ENCODE data around the gene IL27RA.
"Not testable (repeated sequence)": the region's sequence is repeated elsewhere in the genome, so short reads cannot be mapped to it uniquely, and the experiment has no call there.

IL27RA gene

GRCh38 chr19:14048443-14049153 lies 17.0 kb downstream of the IL27RA start:
- H3K9me3 ChIP-seq (ENCODE audit: low read depth, low read length) = no peaks in the 10 kb centered on the region
- no peak for DNase-seq (ENCODE audit: low read depth, low spot score)
- no peak overlapping the region for H3K9ac ChIP-seq (ENCODE audit: insufficient read length)
- no peak for TF ChIP-seq POLR2AphosphoS5 (IDR thresholded peaks at IDR 0.05; ENCODE audit: borderline replicate concordance, low read depth, low read length)
- no peak for TF ChIP-seq FOXP2 (optimal IDR thresholded peaks at IDR 0.05; ENCODE audit: control extremely low read depth, extremely low read length, insufficient read depth)
- TF ChIP-seq EZH2 (IDR thresholded peaks at IDR 0.05) = no peak
- H3K4me3 ChIP-seq = no peak overlapping the region
- H3K36me3 ChIP-seq (ENCODE audit: insufficient read depth, low read length) = peaks cover 5% of the 10 kb centered on the region; the same call in 1 of the 2 replicates
- H3K27ac ChIP-seq = no peak overlapping the region

- no peak for DNase-seq (ENCODE audit: low read depth, low spot score)
- Histone ChIP-seq H3K9ac (ENCODE audit: insufficient read length) (no peak overlapping the region), H3K4me3 (no peak overlapping the region), H3K36me3 (ENCODE audit: insufficient read depth, low read length) (peaks cover 7% of the 10 kb centered on the region; the same call in 1 of the 2 replicates), H3K27ac (no peak overlapping the region), H3K9me3 (ENCODE audit: low read depth, low read length) (no peaks in the 10 kb centered on the region)
- TF ChIP-seq EZH2 (IDR thresholded peaks at IDR 0.05) (no peak), FOXP2 (optimal IDR thresholded peaks at IDR 0.05; ENCODE audit: control extremely low read depth, extremely low read length, insufficient read depth) (no peak)
Measured at GRCh38 chr19:14050512-14050911, 18.9 kb downstream of the IL27RA start.

- not testable (repeated sequence) for H3K36me3 ChIP-seq (ENCODE audit: insufficient read depth, low read length); H3K27ac ChIP-seq; H3K9me3 ChIP-seq (ENCODE audit: low read depth, low read length); DNase-seq (ENCODE audit: low read depth, low spot score); H3K4me3 ChIP-seq; H3K9ac ChIP-seq (ENCODE audit: insufficient read length)
Measured at GRCh38 chr19:14050961-14051360, 19.4 kb downstream of the IL27RA start.

- Histone ChIP-seq H3K9me3 (ENCODE audit: low read depth, low read length) (no peaks in the 10 kb centered on the region), H3K27ac (no peak overlapping the region), H3K9ac (ENCODE audit: insufficient read length) (no peak overlapping the region), H3K36me3 (ENCODE audit: insufficient read depth, low read length) (peaks cover 7% of the 10 kb centered on the region; the same call in 1 of the 2 replicates), H3K4me3 (no peak overlapping the region)
- DNase-seq (ENCODE audit: low read depth, low spot score) = no peak
- TF ChIP-seq POLR2AphosphoS5 (IDR thresholded peaks at IDR 0.05; ENCODE audit: borderline replicate concordance, low read depth, low read length) (no peak), FOXP2 (optimal IDR thresholded peaks at IDR 0.05; ENCODE audit: control extremely low read depth, extremely low read length, insufficient read depth) (no peak)
Measured at GRCh38 chr19:14051980-14052379, 20.4 kb downstream of the IL27RA start.

GRCh38 chr19:14052470-14052869 lies 20.9 kb downstream of the IL27RA start:
- DNase-seq (ENCODE audit: low read depth, low spot score) = no peak
- no peak for TF ChIP-seq FOXP2 (optimal IDR thresholded peaks at IDR 0.05; ENCODE audit: control extremely low read depth, extremely low read length, insufficient read depth)
- TF ChIP-seq POLR2AphosphoS5 (IDR thresholded peaks at IDR 0.05; ENCODE audit: borderline replicate concordance, low read depth, low read length) = no peak
- no peak overlapping the region for H3K9ac ChIP-seq (ENCODE audit: insufficient read length)
- H3K9me3 ChIP-seq (ENCODE audit: low read depth, low read length) = no peaks in the 10 kb centered on the region
- H3K36me3 ChIP-seq (ENCODE audit: insufficient read depth, low read length) = peaks cover 7% of the 10 kb centered on the region; the same call in 1 of the 2 replicates
- no peak overlapping the region for H3K4me3 ChIP-seq
- H3K27ac ChIP-seq = no peak overlapping the region

GRCh38 chr19:14053032-14053431 lies 21.5 kb downstream of the IL27RA start:
- Histone ChIP-seq H3K36me3 (ENCODE audit: insufficient read depth, low read length) (peaks cover 7% of the 10 kb centered on the region; the same call in 1 of the 2 replicates), H3K9ac (ENCODE audit: insufficient read length) (no peak overlapping the region), H3K27ac (no peak overlapping the region), H3K9me3 (ENCODE audit: low read depth, low read length) (no peaks in the 10 kb centered on the region), H3K4me3 (no peak overlapping the region)
- DNase-seq (ENCODE audit: low read depth, low spot score) = no peak
- TF ChIP-seq FOXP2 (optimal IDR thresholded peaks at IDR 0.05; ENCODE audit: control extremely low read depth, extremely low read length, insufficient read depth) (no peak), EZH2 (IDR thresholded peaks at IDR 0.05) (no peak), POLR2AphosphoS5 (IDR thresholded peaks at IDR 0.05; ENCODE audit: borderline replicate concordance, low read depth, low read length) (no peak)

- no peak overlapping the region for H3K27ac ChIP-seq
- H3K9me3 ChIP-seq (ENCODE audit: low read depth, low read length) = no peaks in the 10 kb centered on the region
- no peak overlapping the region for H3K9ac ChIP-seq (ENCODE audit: insufficient read length)
- DNase-seq (ENCODE audit: low read depth, low spot score) = no peak
- H3K4me3 ChIP-seq = no peak overlapping the region
- H3K36me3 ChIP-seq (ENCODE audit: insufficient read depth, low read length) = peaks cover 7% of the 10 kb centered on the region; the same call in 1 of the 2 replicates
- no peak for TF ChIP-seq FOXP2 (optimal IDR thresholded peaks at IDR 0.05; ENCODE audit: control extremely low read depth, extremely low read length, insufficient read depth)
- TF ChIP-seq POLR2AphosphoS5 (IDR thresholded peaks at IDR 0.05; ENCODE audit: borderline replicate concordance, low read depth, low read length) = no peak
- TF ChIP-seq EZH2 (IDR thresholded peaks at IDR 0.05) = no peak
Measured at GRCh38 chr19:14053500-14053899, 21.9 kb downstream of the IL27RA start.

GRCh38 chr19:14054099-14054498 lies 22.5 kb downstream of the IL27RA start:
- DNase-seq (ENCODE audit: low read depth, low spot score) = no peak
- H3K9me3 ChIP-seq (ENCODE audit: low read depth, low read length) = no peaks in the 10 kb centered on the region
- no peak overlapping the region for H3K9ac ChIP-seq (ENCODE audit: insufficient read length)
- 0 out of 2 replicates have a peak overlapping the region, but pooled peaks have one; percentile 9 for H3K27ac ChIP-seq
- H3K4me3 ChIP-seq = no peak overlapping the region
- no peak for TF ChIP-seq FOXP2 (optimal IDR thresholded peaks at IDR 0.05; ENCODE audit: control extremely low read depth, extremely low read length, insufficient read depth)
- TF ChIP-seq POLR2AphosphoS5 (IDR thresholded peaks at IDR 0.05; ENCODE audit: borderline replicate concordance, low read depth, low read length) = no peak
- no peak for TF ChIP-seq EZH2 (IDR thresholded peaks at IDR 0.05)
- H3K36me3 ChIP-seq (ENCODE audit: insufficient read depth, low read length) = peaks cover 7% of the 10 kb centered on the region; the same call in 1 of the 2 replicates

- Histone ChIP-seq H3K4me3 (no peak overlapping the region), H3K9ac (ENCODE audit: insufficient read length) (no peak overlapping the region), H3K9me3 (ENCODE audit: low read depth, low read length) (no peaks in the 10 kb centered on the region), H3K27ac (no peak overlapping the region), H3K36me3 (ENCODE audit: insufficient read depth, low read length) (peaks cover 7% of the 10 kb centered on the region; the same call in 1 of the 2 replicates)
- TF ChIP-seq EZH2 (IDR thresholded peaks at IDR 0.05) (no peak), POLR2AphosphoS5 (IDR thresholded peaks at IDR 0.05; ENCODE audit: borderline replicate concordance, low read depth, low read length) (no peak), FOXP2 (optimal IDR thresholded peaks at IDR 0.05; ENCODE audit: control extremely low read depth, extremely low read length, insufficient read depth) (no peak)
- DNase-seq (ENCODE audit: low read depth, low spot score) = no peak
Measured at GRCh38 chr19:14054721-14055120, 23.2 kb downstream of the IL27RA start.
